Tracheal epithelial cell (primary cell): ENCODE results near the gene MT1X. TPM values are rescaled to one million over a fixed set of nuclear protein-coding genes. Genes with fewer than 3 reads are reported as not detected.

Source experiments
- total RNA-seq: library from RNA; depleted of rRNA; stranded (reverse); fragments of >200 nt; gene quantifications from 2 replicates; pipeline ENCODE4 v1.2.1, GENCODE V29; 2014

The MT1X gene
- total RNA-seq, result 1,179 and 3,595 TPM in 2 replicates

GRCh38 chr16:56681939-56682702, at the start of gene MT1X:
MT1X (plus strand) TSS chr16:56682470; CDS start chr16:56682541, 71 bp downstream.

GRCh38 chr16:56637814-56638750, 44.2 kb upstream of the MT1X start, which contains the start of gene MT1A:
MT1A (plus strand) TSS chr16:56638666; CDS start chr16:56638739, 73 bp downstream.

GRCh38 chr16:56651586-56651985, 30.7 kb upstream of the MT1X start, which contains the start of gene MT1B:
MT1B (plus strand) TSS chr16:56651886; CDS start chr16:56651954, 68 bp downstream.

GRCh38 chr16:56657555-56658326, 24.5 kb upstream of the MT1X start, which contains the start of gene MT1F:
MT1F (plus strand) TSS chr16:56657959; CDS start chr16:56658059, 100 bp downstream.

GRCh38 chr16:56667581-56668571, 14.4 kb upstream of the MT1X start, which contains the start of gene MT1G:
MT1G (minus strand) TSS chr16:56668065; CDS start chr16:56667993, 72 bp downstream.

GRCh38 chr16:56669005-56669839, 13.0 kb upstream of the MT1X start, which contains the start of gene MT1H:
MT1H (plus strand) TSS chr16:56669814; CDS start chr16:56669885, 71 bp downstream.

GRCh38 chr16:56729735-56730662, 47.7 kb downstream of the MT1X start, which contains the start of gene NUP93:
NUP93 (plus strand) TSS chr16:56730129; CDS start chr16:56748248, 18,119 bp downstream.

Other genes starting within 250 kb of the MT1X start
- 61.0 and 105 TPM in 2 replicates for gene NUDT21, start 231.1 kb upstream of the MT1X start, total RNA-seq
- gene OGFOD1, start 230.9 kb upstream of the MT1X start, total RNA-seq, result 74.5 and 74.8 TPM in 2 replicates
- 23.9 and 52.1 TPM in 2 replicates for gene BBS2, start 162.4 kb upstream of the MT1X start, total RNA-seq
- not detected in 2 replicates for gene MT4, start 117.4 kb upstream of the MT1X start, total RNA-seq
- gene MT3, start 92.9 kb upstream of the MT1X start, total RNA-seq, result not detected in 2 replicates
- 173 and 340 TPM in 2 replicates for gene MT2A, start 73.9 kb upstream of the MT1X start, total RNA-seq
- 388 and 673 TPM in 2 replicates for gene MT1E, start 56.7 kb upstream of the MT1X start, total RNA-seq
- gene MT1M, start 49.8 kb upstream of the MT1X start, total RNA-seq, result 0.43 and 12.5 TPM in 2 replicates
- not detected in 2 replicates for gene MT1A, start 43.8 kb upstream of the MT1X start, total RNA-seq
- gene MT1B, start 30.6 kb upstream of the MT1X start, total RNA-seq, result not detected in 2 replicates
- 3.8 and 14.5 TPM in 2 replicates for gene MT1F, start 24.5 kb upstream of the MT1X start, total RNA-seq
- gene MT1G, start 14.4 kb upstream of the MT1X start, total RNA-seq, result 4.1 TPM in 1 of 2 replicates, not detected in the other
- gene MT1H, start 12.7 kb upstream of the MT1X start, total RNA-seq, result not detected in 2 replicates
- 43.9 and 70.8 TPM in 2 replicates for gene NUP93, start 47.7 kb downstream of the MT1X start, total RNA-seq
- 0.96 TPM in 1 of 2 replicates, not detected in the other for gene SLC12A3, start 182.7 kb downstream of the MT1X start, total RNA-seq
- gene HERPUD1, start 249.7 kb downstream of the MT1X start, total RNA-seq, result 55.4 and 130 TPM in 2 replicates